ENCODE data around the gene SMLR1.

Gene SMLR1

GRCh38 chr6:130787726-130788500, 39.3 kb upstream of the SMLR1 start:
- DNase-seq (ENCODE audit: extremely low spot score), result no peak
- TF ChIP-seq NFRKB (IDR thresholded peaks at IDR 0.05) (no peak), SP1 (IDR thresholded peaks at IDR 0.05) (no peak), LEF1 (IDR thresholded peaks at IDR 0.05; ENCODE audit: borderline replicate concordance) (no peak), ARNT (IDR thresholded peaks at IDR 0.05) (no peak), TARDBP (IDR thresholded peaks at IDR 0.05) (no peak), PKNOX1 (IDR thresholded peaks at IDR 0.05) (no peak), ELF4 (IDR thresholded peaks at IDR 0.05) (no peak), CTBP1 (IDR thresholded peaks at IDR 0.05; ENCODE audit: borderline replicate concordance) (no peak), L3MBTL2 (conservative IDR thresholded peaks at IDR 0.05) (no peak), HDGF (IDR thresholded peaks at IDR 0.05; ENCODE audit: borderline replicate concordance) (no peak), FOXA1 (IDR thresholded peaks at IDR 0.05) (no peak), SUZ12 (IDR thresholded peaks at IDR 0.05) (no peak), FOXK2 (IDR thresholded peaks at IDR 0.05) (no peak), FOXM1 (IDR thresholded peaks at IDR 0.05; ENCODE audit: borderline replicate concordance) (no peak), ZNF384 (IDR thresholded peaks at IDR 0.05) (no peak), BHLHE40 (IDR thresholded peaks at IDR 0.05; ENCODE audit: borderline replicate concordance) (no peak)
- ChIA-PET POLR2A (no interaction called here), CTCF (no interaction called here)

- no peak for TF ChIP-seq ARNT (IDR thresholded peaks at IDR 0.05)
- no peak for TF ChIP-seq L3MBTL2 (conservative IDR thresholded peaks at IDR 0.05)
- no peak for TF ChIP-seq FOXA1 (IDR thresholded peaks at IDR 0.05)
- TF ChIP-seq TARDBP (IDR thresholded peaks at IDR 0.05), result no peak
- no peak for TF ChIP-seq HDGF (IDR thresholded peaks at IDR 0.05; ENCODE audit: borderline replicate concordance)
- TF ChIP-seq FOXK2 (IDR thresholded peaks at IDR 0.05), result no peak
- no peak for TF ChIP-seq ELF4 (IDR thresholded peaks at IDR 0.05)
- TF ChIP-seq PKNOX1 (IDR thresholded peaks at IDR 0.05), result no peak
- TF ChIP-seq BHLHE40 (IDR thresholded peaks at IDR 0.05; ENCODE audit: borderline replicate concordance), result no peak
- TF ChIP-seq SUZ12 (IDR thresholded peaks at IDR 0.05), result no peak
- no peak for TF ChIP-seq NFRKB (IDR thresholded peaks at IDR 0.05)
- TF ChIP-seq LEF1 (IDR thresholded peaks at IDR 0.05; ENCODE audit: borderline replicate concordance), result no peak
- TF ChIP-seq FOXM1 (IDR thresholded peaks at IDR 0.05; ENCODE audit: borderline replicate concordance), result no peak
- no peak for TF ChIP-seq CTBP1 (IDR thresholded peaks at IDR 0.05; ENCODE audit: borderline replicate concordance)
- no peak for TF ChIP-seq SP1 (IDR thresholded peaks at IDR 0.05)
- TF ChIP-seq ZNF384 (IDR thresholded peaks at IDR 0.05), result no peak
- ChIA-PET CTCF (no interaction called here), POLR2A (no interaction called here)
- peak; percentile 20 for DNase-seq (ENCODE audit: extremely low spot score)
Measured at GRCh38 chr6:130788954-130789353, 38.3 kb upstream of the SMLR1 start.

GRCh38 chr6:130794010-130794697, 33.1 kb upstream of the SMLR1 start:
- ChIA-PET CTCF (no interaction called here), POLR2A (no interaction called here)
- DNase-seq (ENCODE audit: extremely low spot score), result no peak
- TF ChIP-seq SUZ12 (IDR thresholded peaks at IDR 0.05) (no peak), ZNF384 (IDR thresholded peaks at IDR 0.05) (no peak), PKNOX1 (IDR thresholded peaks at IDR 0.05) (no peak), FOXM1 (IDR thresholded peaks at IDR 0.05; ENCODE audit: borderline replicate concordance) (no peak), CTBP1 (IDR thresholded peaks at IDR 0.05; ENCODE audit: borderline replicate concordance) (no peak), TARDBP (IDR thresholded peaks at IDR 0.05) (no peak), FOXK2 (IDR thresholded peaks at IDR 0.05) (no peak), LEF1 (IDR thresholded peaks at IDR 0.05; ENCODE audit: borderline replicate concordance) (no peak), ARNT (IDR thresholded peaks at IDR 0.05) (no peak), BHLHE40 (IDR thresholded peaks at IDR 0.05; ENCODE audit: borderline replicate concordance) (no peak), HDGF (IDR thresholded peaks at IDR 0.05; ENCODE audit: borderline replicate concordance) (no peak), ELF4 (IDR thresholded peaks at IDR 0.05) (no peak), L3MBTL2 (conservative IDR thresholded peaks at IDR 0.05) (no peak), SP1 (IDR thresholded peaks at IDR 0.05) (no peak), FOXA1 (IDR thresholded peaks at IDR 0.05) (no peak), NFRKB (IDR thresholded peaks at IDR 0.05) (no peak)

- POLR2A ChIA-PET, result no interaction called here
- TF ChIP-seq FOXK2 (IDR thresholded peaks at IDR 0.05), result no peak
- no peak for TF ChIP-seq L3MBTL2 (conservative IDR thresholded peaks at IDR 0.05)
- TF ChIP-seq PKNOX1 (IDR thresholded peaks at IDR 0.05), result no peak
- TF ChIP-seq FOXA1 (IDR thresholded peaks at IDR 0.05), result no peak
- TF ChIP-seq ZNF384 (IDR thresholded peaks at IDR 0.05), result no peak
- CTCF ChIA-PET, result no interaction called here
- no peak for DNase-seq (ENCODE audit: extremely low spot score)
Measured at GRCh38 chr6:130794738-130795137, 32.5 kb upstream of the SMLR1 start.

- DNase-seq (ENCODE audit: extremely low spot score), result no peak
- TF ChIP-seq FOXK2 (IDR thresholded peaks at IDR 0.05), result no peak
- no peak for TF ChIP-seq ZNF384 (IDR thresholded peaks at IDR 0.05)
- no peak for TF ChIP-seq SUZ12 (IDR thresholded peaks at IDR 0.05)
- TF ChIP-seq LEF1 (IDR thresholded peaks at IDR 0.05; ENCODE audit: borderline replicate concordance), result no peak
- TF ChIP-seq PKNOX1 (IDR thresholded peaks at IDR 0.05), result no peak
- no peak for TF ChIP-seq HDGF (IDR thresholded peaks at IDR 0.05; ENCODE audit: borderline replicate concordance)
- no peak for TF ChIP-seq L3MBTL2 (conservative IDR thresholded peaks at IDR 0.05)
- no peak for TF ChIP-seq FOXM1 (IDR thresholded peaks at IDR 0.05; ENCODE audit: borderline replicate concordance)
- no peak for TF ChIP-seq ARNT (IDR thresholded peaks at IDR 0.05)
- TF ChIP-seq SP1 (IDR thresholded peaks at IDR 0.05), result no peak
- TF ChIP-seq NFRKB (IDR thresholded peaks at IDR 0.05), result no peak
- no peak for TF ChIP-seq TARDBP (IDR thresholded peaks at IDR 0.05)
- no peak for TF ChIP-seq FOXA1 (IDR thresholded peaks at IDR 0.05)
- no peak for TF ChIP-seq CTBP1 (IDR thresholded peaks at IDR 0.05; ENCODE audit: borderline replicate concordance)
- TF ChIP-seq BHLHE40 (IDR thresholded peaks at IDR 0.05; ENCODE audit: borderline replicate concordance), result no peak
- no peak for TF ChIP-seq ELF4 (IDR thresholded peaks at IDR 0.05)
- ChIA-PET CTCF (no interaction called here), POLR2A (no interaction called here)
Measured at GRCh38 chr6:130796313-130796905, 30.8 kb upstream of the SMLR1 start.

Measured in HEK293T (cell line).